Mucosa of rectum (tissue), 2 donors: ENCODE results near the gene LRIG1.

Experiments used
- H3K27ac ChIP-seq, 2 donors: one replicate each; pipeline ENCODE4 v1.7.0; 2013; ENCODE audit warnings: inconsistent platforms in 2 of 2, low read depth in 2 of 2, low read length in 2 of 2
- H3K27me3 ChIP-seq, 2 donors: one replicate each; pipeline ENCODE4 v1.7.0; 2013; ENCODE audit warnings: low read length in 2 of 2; ENCODE audit not compliant: control insufficient read depth in 2 of 2, insufficient read depth in 2 of 2
- H3K36me3 ChIP-seq, 2 donors: one replicate each; pipeline ENCODE4 v1.7.0; 2013; ENCODE audit warnings: low read length in 2 of 2; ENCODE audit not compliant: control insufficient read depth in 2 of 2, insufficient read depth in 2 of 2
- H3K4me1 ChIP-seq, 2 donors: one replicate each; pipeline ENCODE4 v1.7.0; 2013; ENCODE audit warnings: low read length in 2 of 2, mild to moderate bottlenecking in 1 of 2; ENCODE audit not compliant: control insufficient read depth in 2 of 2, insufficient read depth in 2 of 2
- H3K4me3 ChIP-seq, 2 donors: one replicate each; pipeline ENCODE4 v1.7.0; 2013; ENCODE audit warnings: low read length in 2 of 2
- H3K9ac ChIP-seq, 2 donors: one replicate each; pipeline ENCODE4 v1.7.0; 2013; ENCODE audit warnings: low read length in 2 of 2, low read depth in 1 of 2, mild to moderate bottlenecking in 1 of 2
- H3K9me3 ChIP-seq, 2 donors: one replicate each; pipeline ENCODE4 v1.7.0; 2013; ENCODE audit warnings: low read length in 2 of 2; ENCODE audit not compliant: control insufficient read depth in 2 of 2
- donor health status: healthy.
- donor health status: Normal muscosa, but diverticular disease.

Gene LRIG1

DNA sequence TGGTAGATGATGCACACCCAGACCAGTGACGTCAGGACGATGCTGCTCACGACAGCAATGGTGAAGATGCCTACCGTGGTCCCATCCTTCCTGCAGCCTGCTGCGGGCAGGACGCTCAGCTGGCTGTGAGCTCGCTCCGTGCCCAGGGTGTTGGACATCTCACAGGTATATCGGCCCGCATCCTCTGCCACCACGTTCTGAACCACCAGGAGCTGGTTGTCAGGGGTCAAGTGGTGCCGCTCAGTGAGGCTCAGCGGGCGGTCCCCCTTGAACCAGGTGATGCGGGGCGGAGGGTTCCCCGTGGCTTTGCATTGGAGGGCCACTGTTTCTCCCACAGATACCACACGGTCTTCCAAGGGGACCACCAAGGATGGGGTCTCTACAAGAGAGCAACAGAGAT lies 117.8 kb downstream of the LRIG1 start:
- H3K27me3 ChIP-seq, result no peaks in the 10 kb centered on the region
- no peak overlapping the region for H3K27ac ChIP-seq
- no peak overlapping the region for H3K9ac ChIP-seq
- no peak overlapping the region for H3K4me3 ChIP-seq
- H3K9me3 ChIP-seq, result no peaks in the 10 kb centered on the region
- H3K4me1 ChIP-seq, result no peaks in the 10 kb centered on the region
- H3K36me3 ChIP-seq, result peaks cover 76% of the 10 kb centered on the region in 2 donors

DNA sequence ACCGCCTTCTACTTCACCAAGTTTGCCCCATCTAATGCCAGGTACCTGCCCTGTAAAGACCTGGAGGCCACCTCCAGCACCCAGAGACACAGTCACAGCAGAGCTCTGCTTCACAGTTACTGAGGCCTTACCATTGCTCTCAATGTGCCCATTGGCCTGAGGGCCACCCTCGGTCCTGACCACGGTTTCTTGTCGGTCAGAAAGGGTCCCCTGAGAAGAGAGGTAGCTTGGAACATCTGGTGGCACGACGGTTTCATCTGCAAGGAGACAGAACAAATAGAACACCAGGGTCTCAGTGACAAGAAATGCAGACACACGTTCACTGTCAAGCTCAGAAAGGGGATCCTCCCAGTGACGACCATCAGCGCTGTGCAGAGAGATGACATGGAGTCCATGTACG lies 118.7 kb downstream of the LRIG1 start:
- Histone ChIP-seq H3K27ac (no peak overlapping the region), H3K9me3 (no peaks in the 10 kb centered on the region), H3K27me3 (no peaks in the 10 kb centered on the region), H3K4me3 (no peak overlapping the region), H3K4me1 (peaks cover under 1 to 4% of the 10 kb centered on the region in 2 donors), H3K36me3 (peaks cover 79 to 83% of the 10 kb centered on the region in 2 donors), H3K9ac (no peak overlapping the region)

DNA sequence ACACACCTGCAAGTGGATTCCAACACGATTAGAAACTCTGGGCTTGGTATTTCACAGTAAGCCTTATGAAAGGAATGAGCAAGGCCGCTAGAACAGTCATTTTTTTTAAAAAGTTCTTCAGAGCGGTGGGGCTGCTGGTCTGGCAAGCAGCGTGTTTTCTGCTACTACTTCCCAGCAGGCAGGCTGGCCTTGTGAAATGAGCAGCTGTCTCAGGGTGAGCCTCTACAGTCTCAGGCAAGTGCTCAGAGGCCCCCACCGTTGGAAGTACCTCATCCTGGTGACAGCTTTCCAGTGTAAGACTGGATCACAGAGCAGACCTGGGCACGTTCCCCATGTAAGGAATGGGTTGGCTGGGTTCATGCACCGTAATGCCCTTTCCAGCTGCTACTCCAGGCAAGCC lies 119.2 kb downstream of the LRIG1 start:
- Histone ChIP-seq H3K4me1 (peaks cover 4 to 10% of the 10 kb centered on the region in 2 donors), H3K9ac (no peak overlapping the region), H3K4me3 (no peak overlapping the region)

DNA sequence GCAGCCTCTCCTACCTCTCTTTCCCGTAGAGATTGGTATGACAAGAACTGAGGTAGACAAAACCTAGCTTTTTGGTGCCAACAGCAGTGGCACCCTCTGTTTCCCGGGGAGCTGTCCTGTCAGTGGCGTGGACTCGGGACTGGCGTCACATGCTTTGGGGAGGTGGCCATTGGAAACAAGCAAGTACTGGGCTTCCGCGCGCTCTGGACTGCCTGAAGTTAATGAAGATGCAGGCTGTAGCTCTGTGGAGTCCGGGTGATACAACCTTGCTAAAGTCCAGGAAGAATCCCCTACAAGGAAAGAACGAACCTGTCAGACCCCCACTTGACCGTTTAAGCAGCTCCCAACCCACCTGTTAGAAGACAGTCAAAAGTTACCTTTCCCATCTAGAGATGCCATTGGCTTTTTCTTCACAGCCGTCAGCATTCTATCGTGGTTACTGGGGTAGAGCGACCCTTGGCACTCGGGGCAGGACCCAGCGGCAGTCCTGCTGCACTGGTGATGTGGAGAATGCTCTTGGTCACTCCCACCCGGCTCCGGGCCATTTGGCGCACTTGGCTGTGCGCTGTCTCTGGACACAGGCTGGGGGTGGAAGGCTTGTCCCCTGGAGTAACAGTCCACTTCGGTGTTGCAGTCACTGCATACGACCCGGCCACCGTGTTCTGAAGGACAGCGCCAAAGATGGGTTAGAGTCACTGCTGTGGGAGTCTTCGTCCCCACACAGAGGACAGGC lies 120.5 kb downstream of the LRIG1 start:
- Histone ChIP-seq H3K36me3 (peaks cover 73 to 77% of the 10 kb centered on the region in 2 donors), H3K9ac (no peak overlapping the region), H3K27me3 (no peaks in the 10 kb centered on the region), H3K4me1 (peaks cover 4 to 14% of the 10 kb centered on the region in 2 donors), H3K4me3 (no peak overlapping the region), H3K9me3 (no peaks in the 10 kb centered on the region), H3K27ac (no peak overlapping the region)

More for the DNA sequence above, 119.2 kb downstream of the LRIG1 start:
- no peaks in the 10 kb centered on the region for H3K27me3 ChIP-seq
- no peaks in the 10 kb centered on the region for H3K9me3 ChIP-seq
- peaks cover 78 to 83% of the 10 kb centered on the region in 2 donors for H3K36me3 ChIP-seq
- H3K27ac ChIP-seq, result no peak overlapping the region

DNA sequence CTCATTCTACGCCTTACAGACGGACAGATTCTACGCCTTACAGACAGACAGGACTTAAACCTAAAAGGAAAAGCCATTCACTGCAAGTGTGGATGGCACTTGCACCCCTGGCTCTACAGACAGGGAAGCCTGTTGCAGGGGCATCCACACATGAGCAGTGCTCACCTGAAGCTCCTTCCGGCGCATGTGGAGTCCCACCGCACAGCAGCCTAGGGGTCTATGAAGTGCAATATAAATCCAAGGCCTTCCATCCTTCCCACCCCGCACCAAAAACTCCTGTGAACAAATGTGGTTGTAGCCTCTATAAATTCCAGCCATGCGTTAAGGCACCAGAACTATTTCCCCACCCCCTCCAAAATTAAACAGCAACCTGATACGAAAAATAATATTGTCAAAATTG lies 121.3 kb downstream of the LRIG1 start:
- peaks cover 4 to 14% of the 10 kb centered on the region in 2 donors for H3K4me1 ChIP-seq
- no peaks in the 10 kb centered on the region for H3K9me3 ChIP-seq
- H3K27ac ChIP-seq, result no peak overlapping the region
- H3K36me3 ChIP-seq, result peaks cover 70 to 71% of the 10 kb centered on the region in 2 donors
- no peak overlapping the region for H3K4me3 ChIP-seq
- no peaks in the 10 kb centered on the region for H3K27me3 ChIP-seq
- H3K9ac ChIP-seq, result no peak overlapping the region

DNA sequence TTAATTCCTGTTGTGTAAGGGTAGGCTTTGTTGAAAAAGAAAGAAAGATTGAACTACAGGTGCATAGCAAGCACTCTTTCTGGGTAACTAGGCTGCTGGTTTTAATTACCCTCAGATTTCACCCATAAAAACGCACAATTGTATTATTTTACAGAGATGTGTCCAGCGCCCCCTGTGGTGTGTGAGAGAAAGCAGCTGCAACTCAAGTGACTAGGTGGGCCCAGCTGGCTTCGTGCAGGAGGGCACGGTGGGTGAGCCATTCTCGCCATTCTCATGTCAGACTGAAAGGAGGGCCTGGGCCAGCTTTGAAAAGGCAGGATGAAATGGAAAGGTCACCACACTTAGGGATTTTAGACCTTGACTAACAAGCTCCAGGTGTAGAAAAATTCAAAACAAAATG lies 122.6 kb downstream of the LRIG1 start:
- peaks cover 4 to 14% of the 10 kb centered on the region in 2 donors for H3K4me1 ChIP-seq
- H3K9me3 ChIP-seq, result no peaks in the 10 kb centered on the region
- no peaks in the 10 kb centered on the region for H3K27me3 ChIP-seq
- no peak overlapping the region for H3K27ac ChIP-seq
- no peak overlapping the region for H3K4me3 ChIP-seq
- no peak overlapping the region for H3K9ac ChIP-seq
- H3K36me3 ChIP-seq, result peaks cover 58 to 59% of the 10 kb centered on the region in 2 donors

DNA sequence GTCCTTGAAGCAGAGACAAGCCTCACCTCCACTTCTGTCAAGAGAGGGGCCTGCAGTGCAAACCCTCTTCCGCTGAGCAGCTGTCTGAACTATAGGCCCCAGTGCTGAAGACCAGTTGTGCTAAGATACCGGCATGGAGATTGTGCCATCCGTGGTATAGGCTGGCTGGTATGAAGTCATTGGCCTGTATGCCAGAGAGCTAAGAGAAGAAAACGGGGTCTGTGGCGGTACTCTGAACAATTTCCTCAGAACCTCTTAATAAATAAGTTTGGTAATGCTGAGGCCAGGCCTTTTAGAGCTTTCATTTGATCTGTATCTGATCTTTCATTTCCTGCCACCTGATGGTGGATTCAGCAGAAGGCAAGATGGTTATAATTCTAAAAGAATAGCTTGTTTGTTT lies 123.0 kb downstream of the LRIG1 start:
- H3K9ac ChIP-seq, result no peak overlapping the region
- peaks cover 4 to 14% of the 10 kb centered on the region in 2 donors for H3K4me1 ChIP-seq
- no peaks in the 10 kb centered on the region for H3K27me3 ChIP-seq
- H3K9me3 ChIP-seq, result no peaks in the 10 kb centered on the region
- H3K4me3 ChIP-seq, result no peak overlapping the region
- peaks cover 55 to 56% of the 10 kb centered on the region in 2 donors for H3K36me3 ChIP-seq
- H3K27ac ChIP-seq, result no peak overlapping the region

DNA sequence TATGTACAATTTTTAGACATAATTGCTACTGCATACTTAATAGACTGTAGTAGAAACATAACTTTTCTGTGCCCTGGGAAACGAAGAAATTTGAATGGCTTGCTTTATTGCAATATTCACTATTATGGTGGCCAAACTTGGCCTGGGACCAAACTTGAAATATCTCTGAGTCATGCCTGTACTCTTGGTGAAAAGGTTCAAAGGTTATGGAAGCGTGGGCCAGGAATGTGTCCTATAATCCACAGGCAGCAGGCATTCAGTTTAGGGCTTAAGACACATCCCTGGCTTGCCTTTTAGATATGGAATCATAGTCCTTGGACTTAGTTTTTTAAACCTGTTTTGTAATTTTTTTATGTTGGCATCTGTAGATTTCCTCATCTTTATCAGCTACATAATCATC lies 124.3 kb downstream of the LRIG1 start:
- H3K27ac ChIP-seq, result no peak overlapping the region
- no peaks in the 10 kb centered on the region for H3K9me3 ChIP-seq
- H3K4me3 ChIP-seq, result no peak overlapping the region
- peaks cover 4 to 14% of the 10 kb centered on the region in 2 donors for H3K4me1 ChIP-seq
- H3K9ac ChIP-seq, result no peak overlapping the region
- peaks cover 44% of the 10 kb centered on the region in 2 donors for H3K36me3 ChIP-seq
- no peaks in the 10 kb centered on the region for H3K27me3 ChIP-seq

DNA sequence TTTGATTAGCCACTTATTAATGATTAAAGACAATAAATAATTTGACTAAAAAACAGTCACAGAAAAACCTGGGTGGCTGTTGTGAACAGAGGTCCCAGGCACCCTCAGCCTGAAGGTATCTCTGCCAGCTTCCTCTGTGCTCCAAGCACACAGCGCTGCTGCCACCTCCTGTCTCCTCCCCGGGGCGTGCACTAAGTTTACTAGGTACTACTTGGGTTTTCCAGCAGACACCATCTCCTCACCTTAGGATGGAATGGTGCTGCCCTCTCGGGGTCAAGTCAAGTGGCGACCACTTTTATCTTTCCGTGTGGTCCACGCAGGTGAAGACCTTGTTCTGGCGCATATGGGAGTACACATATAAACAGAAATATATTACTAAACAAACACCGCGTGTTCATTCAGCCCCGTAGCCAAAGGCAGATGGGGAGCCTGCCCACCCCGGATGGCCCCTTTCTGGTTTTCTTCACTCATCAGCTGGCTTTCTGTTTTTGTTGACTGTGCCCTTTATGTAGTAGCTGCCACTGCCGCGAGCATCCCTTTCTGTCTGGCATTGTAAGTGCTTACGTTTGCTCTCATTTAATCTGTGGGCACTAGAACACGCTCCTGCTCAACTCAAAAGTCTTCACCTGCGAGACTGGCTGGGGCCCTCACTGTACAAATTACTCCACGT lies 128.0 kb downstream of the LRIG1 start:
- no peaks in the 10 kb centered on the region for H3K27me3 ChIP-seq
- H3K9me3 ChIP-seq, result no peaks in the 10 kb centered on the region
- no peak overlapping the region for H3K27ac ChIP-seq
- peaks cover 4 to 14% of the 10 kb centered on the region in 2 donors for H3K4me1 ChIP-seq
- no peak overlapping the region for H3K4me3 ChIP-seq
- no peak overlapping the region for H3K9ac ChIP-seq
- H3K36me3 ChIP-seq, result peaks cover 12 to 18% of the 10 kb centered on the region in 2 donors

DNA sequence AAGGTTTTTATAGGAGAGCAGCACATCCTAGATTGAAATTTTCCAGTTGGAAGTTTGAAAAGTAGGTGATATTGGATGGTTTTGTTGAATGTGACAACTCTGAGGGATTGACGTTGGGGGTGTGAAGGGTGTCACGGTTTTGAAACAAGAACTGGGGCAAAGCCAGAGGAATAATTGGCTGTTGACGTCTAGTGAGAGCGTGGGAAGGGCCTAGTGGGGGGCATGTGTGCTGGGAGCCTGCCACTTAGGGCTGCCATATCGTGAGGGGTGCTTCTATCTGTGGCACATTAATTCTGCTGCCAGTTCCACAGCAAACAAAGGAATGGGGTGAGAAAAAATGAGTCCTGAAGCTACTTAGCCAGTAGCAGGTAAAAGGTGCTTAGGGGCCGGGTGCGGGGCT lies 129.4 kb downstream of the LRIG1 start:
- H3K27ac ChIP-seq, result no peak overlapping the region
- peaks cover 7 to 17% of the 10 kb centered on the region in 2 donors for H3K36me3 ChIP-seq
- no peak overlapping the region for H3K9ac ChIP-seq
- H3K27me3 ChIP-seq, result no peaks in the 10 kb centered on the region
- H3K9me3 ChIP-seq, result no peaks in the 10 kb centered on the region
- H3K4me3 ChIP-seq, result no peak overlapping the region
- H3K4me1 ChIP-seq, result peaks cover 0 to 3% of the 10 kb centered on the region in 2 donors
